Esophagus squamous epithelium (tissue), 4 donors: ENCODE data around the gene NKX2-3.

ENCODE experiments used
- POLR2A ChIP-seq, 4 donors: fragments of 450-650 bp; IDR thresholded peaks; one replicate each; pipeline ENCODE4 v1.6.1; 2017; ENCODE audit warnings: antibody characterized with exemption in 4 of 4, mild to moderate bottlenecking in 4 of 4, moderate library complexity in 3 of 4
- TF ChIP-seq, protein P1 (sequence below), 6 experiments: fragments of 450-650 bp in 4 of 6; fragments of 200-600 bp in 2 of 6; sonication (generic) in 2 of 6; IDR thresholded peaks; one replicate each; pipeline ENCODE4 v1.5.1; 2016 to 2019; ENCODE audit warnings: antibody characterized with exemption in 6 of 6, mild to moderate bottlenecking in 4 of 6, moderate library complexity in 4 of 6

DNA sequence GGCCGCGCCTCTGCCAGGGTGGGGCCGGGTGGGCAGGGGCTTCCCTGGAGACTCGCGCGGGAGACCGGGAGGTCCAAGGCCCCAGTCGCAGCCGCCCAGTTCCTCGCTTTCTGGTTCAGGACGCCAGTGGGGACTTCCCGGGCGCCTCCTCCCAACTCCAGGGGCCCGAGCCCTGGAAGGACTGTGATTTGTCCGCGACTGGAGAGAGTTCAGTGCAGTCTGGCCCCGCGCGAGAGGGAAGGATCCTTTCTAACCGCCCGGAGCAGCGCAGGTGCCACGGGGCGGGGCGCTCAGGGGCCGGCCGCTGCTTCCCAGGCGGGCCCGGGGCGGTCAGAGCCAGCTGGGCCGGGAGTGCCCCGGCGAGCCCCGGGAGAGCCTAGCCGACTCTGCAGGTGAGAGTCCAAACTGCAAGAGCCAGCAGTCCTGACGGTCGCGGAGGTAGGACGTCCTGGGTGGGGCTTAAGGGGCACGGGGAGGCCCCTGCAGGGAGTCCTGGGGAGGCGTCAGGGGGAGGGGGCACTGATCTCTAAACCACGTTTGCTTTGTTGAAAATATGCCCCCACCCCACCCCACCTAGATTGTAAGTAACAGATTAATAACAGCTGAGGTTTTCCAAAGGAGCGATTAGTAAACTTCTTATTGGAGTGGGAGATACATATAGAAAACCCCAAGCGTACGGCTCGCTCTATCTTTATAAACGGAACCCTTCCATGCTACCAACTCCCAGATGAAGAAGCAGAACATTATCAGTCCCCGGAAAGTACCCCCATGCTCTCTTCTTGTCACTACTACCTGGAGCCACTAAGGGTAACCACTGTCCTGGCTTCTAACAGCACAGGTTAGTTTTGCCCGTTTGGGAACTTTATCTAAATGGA is 8.2 kb downstream of the NKX2-3 start:
- TF ChIP-seq, protein P1, sequence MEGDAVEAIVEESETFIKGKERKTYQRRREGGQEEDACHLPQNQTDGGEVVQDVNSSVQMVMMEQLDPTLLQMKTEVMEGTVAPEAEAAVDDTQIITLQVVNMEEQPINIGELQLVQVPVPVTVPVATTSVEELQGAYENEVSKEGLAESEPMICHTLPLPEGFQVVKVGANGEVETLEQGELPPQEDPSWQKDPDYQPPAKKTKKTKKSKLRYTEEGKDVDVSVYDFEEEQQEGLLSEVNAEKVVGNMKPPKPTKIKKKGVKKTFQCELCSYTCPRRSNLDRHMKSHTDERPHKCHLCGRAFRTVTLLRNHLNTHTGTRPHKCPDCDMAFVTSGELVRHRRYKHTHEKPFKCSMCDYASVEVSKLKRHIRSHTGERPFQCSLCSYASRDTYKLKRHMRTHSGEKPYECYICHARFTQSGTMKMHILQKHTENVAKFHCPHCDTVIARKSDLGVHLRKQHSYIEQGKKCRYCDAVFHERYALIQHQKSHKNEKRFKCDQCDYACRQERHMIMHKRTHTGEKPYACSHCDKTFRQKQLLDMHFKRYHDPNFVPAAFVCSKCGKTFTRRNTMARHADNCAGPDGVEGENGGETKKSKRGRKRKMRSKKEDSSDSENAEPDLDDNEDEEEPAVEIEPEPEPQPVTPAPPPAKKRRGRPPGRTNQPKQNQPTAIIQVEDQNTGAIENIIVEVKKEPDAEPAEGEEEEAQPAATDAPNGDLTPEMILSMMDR (IDR thresholded peaks at IDR 0.05): no peak
- TF ChIP-seq POLR2A (IDR thresholded peaks at IDR 0.05): no peak
